KMS-11 (cell line): Measurements from ENCODE around the gene ZDHHC16.
"Not testable (repeated sequence)": the region's sequence is repeated elsewhere in the genome, so short reads cannot be mapped to it uniquely, and the experiment has no call there.

Experiments used
- H2AFZ ChIP-seq: fragments of 200-600 bp; sonication (generic); 2 replicates; pipeline ENCODE4 v1.6.1; 2016; ENCODE audit warnings: antibody characterized with exemption, mixed run types, low read depth
- H3K27ac ChIP-seq: fragments of 200-600 bp; sonication (generic); 2 replicates; pipeline ENCODE4 v1.6.1; 2016; ENCODE audit warnings: mild to moderate bottlenecking, mixed run types
- H3K27me3 ChIP-seq: fragments of 200-600 bp; sonication (generic); 2 replicates; pipeline ENCODE4 v1.6.1; 2017; ENCODE audit warnings: mild to moderate bottlenecking, low read depth, mixed run types, moderate library complexity; ENCODE audit not compliant: insufficient read depth
- H3K36me3 ChIP-seq: fragments of 200-600 bp; sonication (generic); 2 replicates; pipeline ENCODE4 v1.6.1; 2017; ENCODE audit warnings: mild to moderate bottlenecking, mixed run types; ENCODE audit not compliant: insufficient read depth
- H3K4me1 ChIP-seq: fragments of 200-600 bp; sonication (generic); 2 replicates; pipeline ENCODE4 v1.6.1; 2016; ENCODE audit warnings: mild to moderate bottlenecking, low read depth, mixed run types; ENCODE audit not compliant: poor library complexity, severe bottlenecking
- H3K4me2 ChIP-seq: fragments of 200-600 bp; sonication (generic); 2 replicates; pipeline ENCODE4 v1.7.0; 2016; ENCODE audit warnings: mild to moderate bottlenecking, mixed run types
- H3K4me3 ChIP-seq: fragments of 200-600 bp; sonication (generic); IDR thresholded peaks from 2 replicates; pipeline ENCODE4 v1.6.1; 2017; ENCODE audit warnings: low read depth, low read length, mixed read lengths; ENCODE audit not compliant: insufficient read depth
- H3K79me2 ChIP-seq: fragments of 200-600 bp; sonication (generic); 2 replicates; pipeline ENCODE4 v1.6.1; 2016; ENCODE audit warnings: low read depth, mixed run types; ENCODE audit not compliant: insufficient read depth
- H3K9ac ChIP-seq: fragments of 200-600 bp; sonication (generic); 2 replicates; pipeline ENCODE4 v1.6.1; 2016; ENCODE audit warnings: mild to moderate bottlenecking, mixed run types
- H4K20me1 ChIP-seq: fragments of 200-600 bp; sonication (generic); 2 replicates; pipeline ENCODE4 v1.6.1; 2016; ENCODE audit warnings: mild to moderate bottlenecking, mixed run types; ENCODE audit not compliant: insufficient read depth
- CTCF ChIP-seq: fragments of 200-600 bp; sonication (generic); conservative IDR thresholded peaks from 2 replicates; pipeline ENCODE4 v1.6.1; 2017; ENCODE audit warnings: low read depth, mild to moderate bottlenecking, antibody characterized with exemption, low read length, moderate library complexity, mixed read lengths

The ZDHHC16 gene

GRCh38 chr10:97416565-97416964, 29.4 kb upstream of the ZDHHC16 start:
- no peaks in the 10 kb centered on the region for H3K36me3 ChIP-seq
- no peaks in the 10 kb centered on the region for H3K27me3 ChIP-seq
- TF ChIP-seq CTCF, result no peak
- H3K4me3 ChIP-seq, result no peak overlapping the region
- H3K9ac ChIP-seq, result no peak overlapping the region
- no peaks in the 10 kb centered on the region for H4K20me1 ChIP-seq
- peaks cover 50% of the 10 kb centered on the region for H3K4me1 ChIP-seq
- no peak overlapping the region for H3K4me2 ChIP-seq
- H2AFZ ChIP-seq, result no peak overlapping the region
- no peaks in the 10 kb centered on the region for H3K79me2 ChIP-seq
- no peak overlapping the region for H3K27ac ChIP-seq

- not testable (repeated sequence) for H3K4me3 ChIP-seq, H3K4me2 ChIP-seq, H3K27me3 ChIP-seq, H3K9ac ChIP-seq, H2AFZ ChIP-seq, H4K20me1 ChIP-seq, H3K36me3 ChIP-seq, H3K27ac ChIP-seq
- Histone ChIP-seq H3K79me2 (peaks cover 26% of the 10 kb centered on the region), H3K4me1 (peaks cover 27% of the 10 kb centered on the region)
Observed at GRCh38 chr10:97423757-97424098, 22.2 kb upstream of the ZDHHC16 start.

GRCh38 chr10:97425964-97426775, 19.8 kb upstream of the ZDHHC16 start, which contains the start of gene PGAM1:
Gene PGAM1 (plus strand): TSS chr10:97426191. CDS start chr10:97426308, 117 bp downstream.
- Histone ChIP-seq H3K79me2 (peaks cover 40% of the 10 kb centered on the region), H4K20me1 (0 out of 2 replicates have a peak, but pooled peaks cover 6% of the 10 kb centered on the region), H3K4me3 (no peak within 1 kb of the TSS), H3K4me2 (peak within 1 kb of the TSS; percentile 87), H2AFZ (peak within 1 kb of the TSS; percentile 74), H3K36me3 (peaks cover 12% of the 10 kb centered on the region), H3K27me3 (no peaks in the 10 kb centered on the region), H3K9ac (peak within 1 kb of the TSS; percentile 96), H3K27ac (peak within 1 kb of the TSS; percentile 87), H3K4me1 (peaks cover 20% of the 10 kb centered on the region)
- TF ChIP-seq CTCF, result 0 out of 2 replicates have a peak, but pooled peaks have one; percentile 4

GRCh38 chr10:97426776-97427570, 19.0 kb upstream of the ZDHHC16 start:
- H3K4me1 ChIP-seq, result peaks cover 20% of the 10 kb centered on the region
- no peak for TF ChIP-seq CTCF
- H3K9ac ChIP-seq, result peak overlapping the region; percentile 96
- 0 out of 2 replicates have a peak, but pooled peaks cover 6% of the 10 kb centered on the region for H4K20me1 ChIP-seq
- H2AFZ ChIP-seq, result peak overlapping the region; percentile 44; the same call in 1 of the 2 replicates
- peak overlapping the region; percentile 77 for H3K4me2 ChIP-seq
- H3K4me3 ChIP-seq, result no peak overlapping the region
- peaks cover 20% of the 10 kb centered on the region for H3K36me3 ChIP-seq
- peaks cover 43% of the 10 kb centered on the region for H3K79me2 ChIP-seq
- H3K27ac ChIP-seq, result peak overlapping the region; percentile 87
- no peaks in the 10 kb centered on the region for H3K27me3 ChIP-seq
